Fibroblast of villous mesenchyme (primary cell): ENCODE data around the gene SNRNP70. TPM values are rescaled to one million over a fixed set of nuclear protein-coding genes. Genes with fewer than 3 reads are reported as not detected.

Experiments
- DNase-seq: peaks from one replicate; pipeline ENCODE4 v3.0.0-alpha.2; 2010; ENCODE audit warnings: low read depth
- H3K4me3 ChIP-seq: 2 replicates; pipeline ENCODE4 v1.5.1; 2011; ENCODE audit warnings: low read depth, mild to moderate bottlenecking, low read length
- total RNA-seq: library from RNA; depleted of rRNA; stranded (reverse); fragments of >200 nt; gene quantifications from 2 replicates; pipeline ENCODE4 v1.2.3, GENCODE V29; 2012
- TF ChIP-seq, protein P1 (sequence below): IDR thresholded peaks from 2 replicates; pipeline ENCODE4 v1.5.1; 2012; ENCODE audit warnings: low read depth, mild to moderate bottlenecking, low read length; ENCODE audit not compliant: insufficient read depth

Gene SNRNP70
- total RNA-seq, 1 donor: 117 TPM

- TF ChIP-seq, protein P1, sequence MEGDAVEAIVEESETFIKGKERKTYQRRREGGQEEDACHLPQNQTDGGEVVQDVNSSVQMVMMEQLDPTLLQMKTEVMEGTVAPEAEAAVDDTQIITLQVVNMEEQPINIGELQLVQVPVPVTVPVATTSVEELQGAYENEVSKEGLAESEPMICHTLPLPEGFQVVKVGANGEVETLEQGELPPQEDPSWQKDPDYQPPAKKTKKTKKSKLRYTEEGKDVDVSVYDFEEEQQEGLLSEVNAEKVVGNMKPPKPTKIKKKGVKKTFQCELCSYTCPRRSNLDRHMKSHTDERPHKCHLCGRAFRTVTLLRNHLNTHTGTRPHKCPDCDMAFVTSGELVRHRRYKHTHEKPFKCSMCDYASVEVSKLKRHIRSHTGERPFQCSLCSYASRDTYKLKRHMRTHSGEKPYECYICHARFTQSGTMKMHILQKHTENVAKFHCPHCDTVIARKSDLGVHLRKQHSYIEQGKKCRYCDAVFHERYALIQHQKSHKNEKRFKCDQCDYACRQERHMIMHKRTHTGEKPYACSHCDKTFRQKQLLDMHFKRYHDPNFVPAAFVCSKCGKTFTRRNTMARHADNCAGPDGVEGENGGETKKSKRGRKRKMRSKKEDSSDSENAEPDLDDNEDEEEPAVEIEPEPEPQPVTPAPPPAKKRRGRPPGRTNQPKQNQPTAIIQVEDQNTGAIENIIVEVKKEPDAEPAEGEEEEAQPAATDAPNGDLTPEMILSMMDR: no peak
These were observed 29.5 kb downstream of the SNRNP70 start for GRCh38 chr19:49114630-49115363.

GRCh38 chr19:49116544-49116943 lies 31.3 kb downstream of the SNRNP70 start:
- no peak for DNase-seq
- TF ChIP-seq, protein P1: no peak
- no peak overlapping the region for H3K4me3 ChIP-seq

More at GRCh38 chr19:49114630-49115363, 29.5 kb downstream of the SNRNP70 start:
- H3K4me3 ChIP-seq: peak overlapping the region; percentile 79
- peak; percentile 52 for DNase-seq

- H3K4me3 ChIP-seq: peak overlapping the region; percentile 68
- TF ChIP-seq, protein P1: no peak
- DNase-seq: no peak
These were observed 32.7 kb downstream of the SNRNP70 start for GRCh38 chr19:49117677-49118564.

- DNase-seq: peak; percentile 94
- H3K4me3 ChIP-seq: peak within 1 kb of the TSS; percentile 68
- TF ChIP-seq, protein P1: no peak
These were observed 33.5 kb downstream of the SNRNP70 start, which contains the start of gene C19orf73 for GRCh38 chr19:49118565-49119410. Gene C19orf73, minus strand, starts transcription at chr19:49119143. Its CDS starts 121 bp downstream, at chr19:49119022.

DNA sequence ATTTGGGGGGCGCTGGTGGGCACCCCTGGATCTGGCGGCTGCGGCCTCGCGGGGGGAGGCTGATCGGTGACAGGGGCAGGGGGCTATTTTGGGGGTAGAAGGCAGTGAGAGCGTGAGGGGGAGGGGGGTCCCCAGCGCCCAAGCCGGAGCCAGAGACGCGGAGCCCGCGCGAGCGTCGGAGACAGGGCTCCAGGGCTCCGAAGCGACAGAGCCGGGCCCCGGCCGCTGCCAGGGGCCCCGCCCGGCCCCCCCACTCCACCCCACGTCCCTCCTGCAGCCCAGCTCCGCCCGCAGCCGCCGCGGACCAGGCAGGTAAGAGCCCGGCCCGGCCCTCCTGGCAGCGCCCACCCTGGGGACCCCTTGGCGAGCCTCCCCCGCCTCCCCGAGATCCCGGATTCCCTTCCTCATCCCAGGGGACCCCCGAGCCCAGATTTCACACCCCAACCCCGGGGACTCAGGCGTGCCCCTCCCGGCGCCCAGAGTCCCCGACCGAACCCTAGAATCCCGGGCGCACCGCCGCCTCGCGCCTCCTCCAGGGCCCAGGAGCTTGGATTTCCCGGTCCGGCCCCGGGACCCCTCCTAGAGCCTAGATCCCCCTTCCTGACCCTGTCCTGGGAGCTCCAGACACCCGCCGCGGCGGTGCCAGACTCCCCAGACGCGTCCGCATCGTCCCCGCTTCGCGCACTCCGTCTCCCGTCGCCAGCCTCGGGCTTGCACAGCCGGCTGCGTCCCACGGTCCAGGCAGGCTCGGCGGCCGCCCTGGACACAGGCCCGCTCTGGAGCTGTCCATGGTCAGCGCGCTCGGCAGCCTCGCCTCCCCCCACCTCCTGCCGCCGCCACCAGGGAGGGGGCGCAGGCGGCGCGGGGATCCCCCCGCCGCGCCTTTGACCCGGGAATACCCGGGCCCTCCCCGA lies 34.4 kb downstream of the SNRNP70 start, which contains the start of gene PPFIA3:
PPFIA3 (plus strand) TSS at position 134 of the 914 bp plus-strand sequence. CDS start 8,330 bp downstream, outside the sequence.
- H3K4me3 ChIP-seq: peak within 1 kb of the TSS; percentile 68
- peak; percentile 65 for DNase-seq
- TF ChIP-seq, protein P1: no peak

GRCh38 chr19:49120325-49120683 lies 35.1 kb downstream of the SNRNP70 start:
- no peak overlapping the region for H3K4me3 ChIP-seq
- no peak for DNase-seq
- TF ChIP-seq, protein P1: no peak
